Measurements from ENCODE around the gene SPTLC1. TPM values are rescaled to one million over a fixed set of nuclear protein-coding genes. Genes with fewer than 3 reads are reported as not detected.
"Not testable (repeated sequence)": the region's sequence is repeated elsewhere in the genome, so short reads cannot be mapped to it uniquely, and the experiment has no call there.

Gene SPTLC1
- total RNA-seq, 1 experiment from 2014 or later: 68.0 TPM

- no peaks in the 10 kb centered on the region for H3K9me3 Mint-ChIP-seq (ENCODE audit: unreplicated experiment)
- no peak for TF ChIP-seq CTCF (IDR thresholded peaks at IDR 0.05; ENCODE audit: unreplicated experiment)
- no peak overlapping the region for H3K4me3 Mint-ChIP-seq (ENCODE audit: unreplicated experiment)
- intact Hi-C loops (cut with micrococcal nuclease): no loop called here
- no peak overlapping the region for H3K27ac Mint-ChIP-seq (ENCODE audit: low read depth, unreplicated experiment)
- BruUV-seq (replicated peaks): no TSS peak
- DNase-seq (ENCODE audit: unreplicated experiment): no peak
- H3K36me3 Mint-ChIP-seq (ENCODE audit: insufficient read depth, unreplicated experiment): no peaks in the 10 kb centered on the region
- H3K27me3 Mint-ChIP-seq (ENCODE audit: insufficient read depth, unreplicated experiment): peaks cover 16% of the 10 kb centered on the region
- H3K4me1 Mint-ChIP-seq (ENCODE audit: insufficient read depth, unreplicated experiment): peaks cover 17% of the 10 kb centered on the region
- POLR2A ChIA-PET: no interaction called here
- CTCF ChIA-PET: interaction anchor here (3.6 kb wide), 1 partner anchor 16 kb away, joined by 20 read pairs; no protein-coding TSS in a partner anchor
Observed at GRCh38 chr9:92155221-92155620, 40.0 kb upstream of the SPTLC1 start.

- H3K4me1 Mint-ChIP-seq (ENCODE audit: insufficient read depth, unreplicated experiment): peaks cover 18% of the 10 kb centered on the region
- intact Hi-C loops (cut with micrococcal nuclease); BruUV-seq (replicated peaks); H3K27me3 Mint-ChIP-seq (ENCODE audit: insufficient read depth, unreplicated experiment); H3K4me3 Mint-ChIP-seq (ENCODE audit: unreplicated experiment); H3K9me3 Mint-ChIP-seq (ENCODE audit: unreplicated experiment); H3K36me3 Mint-ChIP-seq (ENCODE audit: insufficient read depth, unreplicated experiment); DNase-seq (ENCODE audit: unreplicated experiment): not testable (repeated sequence)
- ChIA-PET POLR2A (interaction anchor here (0.5 to 0.6 kb wide), 2 partner anchors 84 to 250 kb away, joined by 3 to 4 read pairs; no protein-coding TSS in a partner anchor), CTCF (interaction anchor here (3.6 kb wide), 1 partner anchor 14 kb away, joined by 20 read pairs; no protein-coding TSS in a partner anchor)
- peak overlapping the region; percentile 7 for H3K27ac Mint-ChIP-seq (ENCODE audit: low read depth, unreplicated experiment)
Observed at GRCh38 chr9:92153466-92154415, 38.5 kb upstream of the SPTLC1 start.

GRCh38 chr9:92151691-92152393 lies 36.6 kb upstream of the SPTLC1 start:
- BruUV-seq (replicated peaks): no TSS peak
- Mint-ChIP-seq H3K4me3 (ENCODE audit: unreplicated experiment) (no peak overlapping the region), H3K4me1 (ENCODE audit: insufficient read depth, unreplicated experiment) (peaks cover 34% of the 10 kb centered on the region), H3K27me3 (ENCODE audit: insufficient read depth, unreplicated experiment) (no peaks in the 10 kb centered on the region), H3K36me3 (ENCODE audit: insufficient read depth, unreplicated experiment) (no peaks in the 10 kb centered on the region), H3K27ac (ENCODE audit: low read depth, unreplicated experiment) (peak overlapping the region; percentile 81), H3K9me3 (ENCODE audit: unreplicated experiment) (no peaks in the 10 kb centered on the region)
- POLR2A ChIA-PET: interaction anchor here (0.7 kb wide), 1 partner anchor 747 kb away, joined by 4 read pairs; no protein-coding TSS in a partner anchor
- peak; percentile 20 for DNase-seq (ENCODE audit: unreplicated experiment)
- intact Hi-C loops (cut with micrococcal nuclease): no loop called here
- TF ChIP-seq CTCF (IDR thresholded peaks at IDR 0.05; ENCODE audit: unreplicated experiment): no peak
- CTCF ChIA-PET: interaction anchor here (0.7 to 5.6 kb wide), 3 partner anchors 12 to 376 kb away, joined by 3 to 50 read pairs (median 20); no protein-coding TSS in a partner anchor

- POLR2A ChIA-PET: interaction anchor here (0.7 kb wide), 1 partner anchor 746 kb away, joined by 4 read pairs; no protein-coding TSS in a partner anchor
- intact Hi-C loops (cut with micrococcal nuclease); BruUV-seq (replicated peaks); DNase-seq (ENCODE audit: unreplicated experiment); H3K36me3 Mint-ChIP-seq (ENCODE audit: insufficient read depth, unreplicated experiment); H3K9me3 Mint-ChIP-seq (ENCODE audit: unreplicated experiment); H3K27ac Mint-ChIP-seq (ENCODE audit: low read depth, unreplicated experiment); H3K4me3 Mint-ChIP-seq (ENCODE audit: unreplicated experiment); H3K27me3 Mint-ChIP-seq (ENCODE audit: insufficient read depth, unreplicated experiment): not testable (repeated sequence)
- H3K4me1 Mint-ChIP-seq (ENCODE audit: insufficient read depth, unreplicated experiment): peaks cover 42% of the 10 kb centered on the region
- CTCF ChIA-PET: interaction anchor here (0.7 to 5.6 kb wide), 2 partner anchors 12 to 375 kb away, joined by 3 to 50 read pairs; no protein-coding TSS in a partner anchor
Observed at GRCh38 chr9:92150501-92151470, 35.6 kb upstream of the SPTLC1 start.

Measured in MCF 10A (cell line).